GM12875 (cell line): ENCODE measurements around the gene HSD3B1.
"Not testable (repeated sequence)": the region's sequence is repeated elsewhere in the genome, so short reads cannot be mapped to it uniquely, and the experiment has no call there.

Experiments
- H3K4me3 ChIP-seq: one replicate; pipeline ENCODE4 v1.5.1; 2011; ENCODE audit warnings: low read depth, low read length, control low read depth
- CTCF ChIP-seq: IDR thresholded peaks from 2 replicates; pipeline ENCODE4 v1.5.1; 2011; ENCODE audit warnings: low read depth, mild to moderate bottlenecking, control low read depth, inconsistent platforms, low read length, moderate library complexity, borderline replicate concordance; ENCODE audit not compliant: insufficient read depth

Gene HSD3B1

GRCh38 chr1:119490925-119491324 lies 16.1 kb upstream of the HSD3B1 start:
- TF ChIP-seq CTCF = no peak
- H3K4me3 ChIP-seq = no peak overlapping the region

GRCh38 chr1:119492763-119493162 lies 14.2 kb upstream of the HSD3B1 start:
- H3K4me3 ChIP-seq = no peak overlapping the region
- no peak for TF ChIP-seq CTCF

- no peak overlapping the region for H3K4me3 ChIP-seq
- no peak for TF ChIP-seq CTCF
Observed at GRCh38 chr1:119504831-119505230, 2.2 kb upstream of the HSD3B1 start.

DNA sequence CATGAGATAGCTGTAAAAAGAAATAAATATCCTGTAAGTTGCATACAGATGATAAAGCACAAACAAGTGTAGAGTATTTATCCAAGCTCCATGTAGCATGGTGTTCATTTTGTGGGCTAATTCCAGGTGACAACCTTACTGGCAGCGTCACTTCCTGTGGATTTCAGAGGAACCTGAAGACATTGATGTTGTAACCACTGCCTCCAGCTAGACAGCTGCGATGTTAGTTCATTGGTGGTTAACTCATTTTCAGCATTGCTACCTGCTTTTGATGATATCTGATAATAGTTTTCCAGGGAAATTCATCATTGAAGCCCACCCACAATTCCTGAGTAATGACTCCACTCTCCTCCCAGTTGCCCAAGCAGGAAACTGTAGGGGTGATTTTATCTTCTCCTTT lies 3.0 kb downstream of the HSD3B1 start:
- TF ChIP-seq CTCF = no peak
- H3K4me3 ChIP-seq = no peak overlapping the region

GRCh38 chr1:119515221-119515620 lies 8.2 kb downstream of the HSD3B1 start:
- TF ChIP-seq CTCF = no peak
- H3K4me3 ChIP-seq = no peak overlapping the region

DNA sequence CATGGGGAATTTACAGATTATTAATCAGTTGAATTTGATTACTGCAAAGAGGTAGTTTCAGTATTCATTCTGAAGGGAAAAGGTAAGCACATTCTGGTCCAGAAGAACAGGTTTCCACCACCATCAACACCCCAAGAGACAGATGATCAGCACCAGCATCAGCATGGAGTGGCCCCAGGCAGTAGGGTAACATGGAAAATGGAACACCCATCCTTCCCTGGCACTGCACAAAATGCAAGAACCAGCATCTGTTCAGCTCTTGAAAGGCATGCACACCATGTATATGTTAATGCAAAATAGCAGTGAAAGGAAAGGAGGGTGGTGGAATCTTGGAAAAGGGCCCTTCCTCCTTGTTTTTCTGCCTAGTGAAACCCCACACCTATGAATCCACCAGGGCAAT lies 9.2 kb downstream of the HSD3B1 start:
- TF ChIP-seq CTCF = no peak
- no peak overlapping the region for H3K4me3 ChIP-seq

DNA sequence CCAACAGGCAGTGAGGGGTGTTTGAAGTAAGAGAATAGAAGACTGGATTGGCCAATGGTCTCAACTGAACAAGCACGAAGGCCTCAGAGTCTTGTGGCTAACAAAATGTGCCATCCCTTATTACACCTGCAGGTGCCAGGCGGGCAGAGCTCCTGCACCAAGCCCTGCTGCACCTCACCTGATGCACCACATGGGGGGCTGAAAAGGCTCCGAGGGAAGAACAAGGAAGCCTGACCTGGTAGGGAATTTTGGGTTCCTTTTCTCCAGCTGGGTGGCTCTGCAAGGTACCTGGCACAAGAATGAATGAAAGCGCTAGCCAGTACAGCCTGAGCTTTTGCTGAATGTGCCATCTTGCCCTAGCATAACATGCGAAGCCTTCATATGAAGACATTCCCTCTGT lies 9.7 kb downstream of the HSD3B1 start:
- TF ChIP-seq CTCF = no peak
- no peak overlapping the region for H3K4me3 ChIP-seq

GRCh38 chr1:119517667-119518066 lies 10.7 kb downstream of the HSD3B1 start:
- H3K4me3 ChIP-seq = not testable (repeated sequence)
